ENCODE results near the gene NTNG1. TPM values are rescaled to one million over a fixed set of nuclear protein-coding genes. Genes with fewer than 3 reads are reported as not detected.

NTNG1 gene
- total RNA-seq, 1 donor from 2014 or later, result 1.1 TPM

DNA sequence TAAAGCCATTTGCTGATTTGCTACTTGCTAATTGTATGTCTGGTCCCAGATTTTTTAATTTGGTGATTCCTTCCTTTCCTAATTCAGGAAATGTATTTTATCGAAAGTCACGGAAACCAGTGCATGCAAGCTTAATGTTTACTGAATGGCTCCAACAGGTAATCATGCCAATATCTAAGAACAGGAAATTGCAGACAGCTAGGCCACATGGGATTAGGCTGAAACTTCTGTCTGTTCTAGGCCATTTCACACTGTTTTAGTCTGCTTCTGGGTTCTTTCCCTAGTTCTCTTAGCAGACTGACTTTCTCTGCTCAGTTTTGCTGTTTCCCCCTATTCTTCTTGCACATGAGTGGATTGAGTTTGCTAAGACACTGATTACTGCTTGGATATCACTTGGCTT is 111.4 kb downstream of the NTNG1 start:
- DNase-seq (ENCODE audit: low spot score, unreplicated experiment), result no peak
- Mint-ChIP-seq H3K27ac (no peak overlapping the region), H3K36me3 (ENCODE audit: insufficient read depth) (no peaks in the 10 kb centered on the region), H3K4me3 (ENCODE audit: low read depth) (no peak overlapping the region), H3K4me1 (ENCODE audit: low read depth) (peaks cover 11% of the 10 kb centered on the region), H3K27me3 (no peaks in the 10 kb centered on the region), H3K9me3 (ENCODE audit: low read depth) (no peaks in the 10 kb centered on the region)
- TF ChIP-seq CTCF (IDR thresholded peaks at IDR 0.05; ENCODE audit: unreplicated experiment), result no peak

GRCh38 chr1:107254306-107254705 is 113.5 kb downstream of the NTNG1 start:
- TF ChIP-seq CTCF (IDR thresholded peaks at IDR 0.05; ENCODE audit: unreplicated experiment), result no peak
- Mint-ChIP-seq H3K9me3 (ENCODE audit: low read depth) (no peaks in the 10 kb centered on the region), H3K4me3 (ENCODE audit: low read depth) (no peak overlapping the region), H3K27ac (no peak overlapping the region), H3K4me1 (ENCODE audit: low read depth) (peaks cover 11% of the 10 kb centered on the region), H3K27me3 (no peaks in the 10 kb centered on the region), H3K36me3 (ENCODE audit: insufficient read depth) (no peaks in the 10 kb centered on the region)
- no peak for DNase-seq (ENCODE audit: low spot score, unreplicated experiment)

DNA sequence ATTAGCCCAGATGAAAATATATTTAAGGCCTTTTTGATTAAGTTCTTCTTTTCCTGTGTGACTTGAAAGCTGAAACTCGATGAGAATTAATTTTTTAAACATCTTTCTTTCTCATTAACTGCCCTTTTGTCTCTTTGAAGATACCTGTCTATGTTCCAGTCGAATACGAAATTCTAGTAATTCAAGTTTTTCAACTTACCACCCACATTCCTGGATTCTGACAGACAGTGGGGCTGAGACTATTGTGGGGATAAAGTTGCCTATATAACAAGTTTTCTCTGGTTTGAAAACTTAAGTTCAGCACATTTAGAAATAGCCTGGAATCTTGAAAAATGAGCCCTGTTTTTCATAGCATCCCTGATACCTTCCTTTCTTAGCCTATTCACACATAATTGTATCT is 114.6 kb downstream of the NTNG1 start:
- Mint-ChIP-seq H3K9me3 (ENCODE audit: low read depth) (no peaks in the 10 kb centered on the region), H3K36me3 (ENCODE audit: insufficient read depth) (no peaks in the 10 kb centered on the region), H3K27ac (no peak overlapping the region), H3K4me1 (ENCODE audit: low read depth) (peaks cover 11% of the 10 kb centered on the region), H3K27me3 (no peaks in the 10 kb centered on the region), H3K4me3 (ENCODE audit: low read depth) (no peak overlapping the region)
- no peak for TF ChIP-seq CTCF (IDR thresholded peaks at IDR 0.05; ENCODE audit: unreplicated experiment)
- no peak for DNase-seq (ENCODE audit: low spot score, unreplicated experiment)

GRCh38 chr1:107262467-107263286 is 121.8 kb downstream of the NTNG1 start:
- peaks cover 6% of the 10 kb centered on the region for H3K9me3 Mint-ChIP-seq (ENCODE audit: low read depth)
- no peak for TF ChIP-seq CTCF (IDR thresholded peaks at IDR 0.05; ENCODE audit: unreplicated experiment)
- no peak for DNase-seq (ENCODE audit: low spot score, unreplicated experiment)
- no peaks in the 10 kb centered on the region for H3K36me3 Mint-ChIP-seq (ENCODE audit: insufficient read depth)
- no peaks in the 10 kb centered on the region for H3K27me3 Mint-ChIP-seq
- peaks cover 5% of the 10 kb centered on the region for H3K4me1 Mint-ChIP-seq (ENCODE audit: low read depth)
- H3K4me3 Mint-ChIP-seq (ENCODE audit: low read depth), result no peak overlapping the region
- no peak overlapping the region for H3K27ac Mint-ChIP-seq

DNA sequence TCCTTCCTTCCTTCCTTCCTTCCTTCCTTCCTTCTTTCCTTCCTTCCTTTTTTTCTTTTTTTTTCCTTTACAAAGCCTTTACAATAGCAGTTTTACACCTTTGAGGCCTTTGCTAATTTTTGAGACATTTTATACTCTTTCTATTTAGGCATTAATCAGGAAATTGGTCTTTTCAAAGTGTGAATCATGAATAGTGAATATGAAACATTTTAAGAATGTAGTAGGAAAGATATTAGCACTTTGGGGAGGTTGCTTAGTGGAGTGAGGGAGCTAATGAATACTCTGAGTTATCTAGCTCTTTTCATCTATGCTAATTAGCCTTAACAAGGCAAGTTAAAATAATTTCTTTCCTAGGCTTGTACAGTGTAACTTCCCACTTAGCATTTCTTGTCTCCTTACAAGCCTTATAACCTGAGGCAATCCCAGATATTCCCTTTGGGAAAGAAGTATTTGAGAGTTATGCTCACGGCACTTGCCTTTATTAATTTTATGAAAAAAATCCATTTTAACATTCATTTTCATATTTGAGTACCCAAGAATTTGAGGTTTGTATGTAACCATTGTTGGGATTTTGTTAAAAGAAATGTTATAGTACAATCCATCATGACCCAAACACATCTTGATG is 122.6 kb downstream of the NTNG1 start:
- peaks cover 5% of the 10 kb centered on the region for H3K4me1 Mint-ChIP-seq (ENCODE audit: low read depth)
- DNase-seq (ENCODE audit: low spot score, unreplicated experiment), result no peak
- no peaks in the 10 kb centered on the region for H3K36me3 Mint-ChIP-seq (ENCODE audit: insufficient read depth)
- peaks cover 6% of the 10 kb centered on the region for H3K9me3 Mint-ChIP-seq (ENCODE audit: low read depth)
- no peak overlapping the region for H3K27ac Mint-ChIP-seq
- H3K27me3 Mint-ChIP-seq, result no peaks in the 10 kb centered on the region
- no peak overlapping the region for H3K4me3 Mint-ChIP-seq (ENCODE audit: low read depth)
- no peak for TF ChIP-seq CTCF (IDR thresholded peaks at IDR 0.05; ENCODE audit: unreplicated experiment)
